Neural cell (in vitro differentiated cells): ENCODE data around the gene LIMS1. TPM values are rescaled to one million over a fixed set of nuclear protein-coding genes. Genes with fewer than 3 reads are reported as not detected.
A peak's percentile ranks its signal among the peaks of the same experiment; 100 is the strongest.

Experiments used
- H2AFZ ChIP-seq: fragments of 200-600, 300-800 bp; sonication (generic), shearing (Covaris generic); 2 replicates; pipeline ENCODE4 v1.6.0; 2014; ENCODE audit warnings: low read depth, mild to moderate bottlenecking, antibody characterized with exemption, low read length, moderate library complexity
- H3F3A ChIP-seq: fragments of 200-600 bp; shearing (Covaris generic); 2 replicates; pipeline ENCODE4 v1.6.1; 2016; ENCODE audit warnings: mild to moderate bottlenecking, moderate library complexity, mixed read lengths, antibody characterized with exemption, low read length; ENCODE audit not compliant: insufficient read depth, poor library complexity, severe bottlenecking
- H3K27ac ChIP-seq: fragments of 200-600, 300-800 bp; sonication (generic), shearing (Covaris generic); 2 replicates; pipeline ENCODE4 v1.5.1; 2014; ENCODE audit warnings: mild to moderate bottlenecking, low read length, moderate library complexity
- H3K27me3 ChIP-seq: fragments of 300-800, 200-600 bp; sonication (generic), shearing (Covaris generic); 2 replicates; pipeline ENCODE4 v1.6.0; 2014; ENCODE audit warnings: mild to moderate bottlenecking, low read depth, low read length, moderate library complexity; ENCODE audit not compliant: insufficient read depth
- H3K36me3 ChIP-seq: fragments of 300-800, 200-600 bp; sonication (generic), shearing (Covaris generic); 2 replicates; pipeline ENCODE4 v1.5.1; 2014; ENCODE audit warnings: mild to moderate bottlenecking, antibody characterized with exemption, low read length, moderate library complexity; ENCODE audit not compliant: insufficient read depth
- H3K4me2 ChIP-seq: fragments of 300-800, 200-600 bp; sonication (generic), shearing (Covaris generic); 2 replicates; pipeline ENCODE4 v1.6.0; 2014; ENCODE audit warnings: mild to moderate bottlenecking, low read length
- H3K4me3 ChIP-seq: fragments of 300-800, 200-600 bp; sonication (generic), shearing (Covaris generic); 2 replicates; pipeline ENCODE4 v1.5.1; 2014; ENCODE audit warnings: mild to moderate bottlenecking, low read length, moderate library complexity
- H3K79me2 ChIP-seq: fragments of 200-600 bp; shearing (Covaris generic); replicated peaks from 2 replicates; pipeline ENCODE4 v1.6.0; 2014; ENCODE audit warnings: mild to moderate bottlenecking, low read length, moderate library complexity; ENCODE audit not compliant: insufficient read depth
- H3K9ac ChIP-seq: fragments of 300-800, 200-600 bp; sonication (generic), shearing (Covaris generic); 2 replicates; pipeline ENCODE4 v1.6.1; 2016; ENCODE audit warnings: mild to moderate bottlenecking, low read length, mixed read lengths
- H3K9me2 ChIP-seq: fragments of 200-600 bp; shearing (Covaris generic); 2 replicates; pipeline ENCODE4 v1.6.1; 2016; ENCODE audit warnings: mild to moderate bottlenecking, low read length, mixed read lengths; ENCODE audit not compliant: insufficient read depth
- H3K9me3 ChIP-seq: fragments of 200-600, 300-800 bp; sonication (generic), shearing (Covaris generic); 2 replicates; pipeline ENCODE4 v1.6.1; 2016; ENCODE audit warnings: mild to moderate bottlenecking, mixed run types, low read length, moderate library complexity, mixed read lengths
- H4K20me1 ChIP-seq: fragments of 200-600 bp; shearing (Covaris generic); 2 replicates; pipeline ENCODE4 v1.6.1; 2016; ENCODE audit warnings: mild to moderate bottlenecking, mixed run types; ENCODE audit not compliant: insufficient read depth
- CTCF ChIP-seq: fragments of 450-650 bp; IDR thresholded peaks from 2 replicates; pipeline ENCODE4 v1.5.1; 2014; ENCODE audit warnings: antibody characterized with exemption, mild to moderate bottlenecking, moderate library complexity; ENCODE audit not compliant: poor library complexity, severe bottlenecking
- EP300 ChIP-seq: fragments of 450-650 bp; conservative IDR thresholded peaks from 2 replicates; pipeline ENCODE4 v1.6.1; 2014; ENCODE audit warnings: antibody characterized with exemption, mild to moderate bottlenecking, moderate library complexity; ENCODE audit not compliant: poor library complexity, severe bottlenecking
- EZH2 ChIP-seq: fragments of 200-600, 300-800 bp; shearing (Covaris generic), sonication (generic); IDR thresholded peaks from 2 replicates; pipeline ENCODE4 v1.6.1; 2014; ENCODE audit warnings: antibody characterized with exemption, low read length, borderline replicate concordance, mild to moderate bottlenecking; ENCODE audit not compliant: insufficient read depth, poor library complexity, severe bottlenecking
- MXI1 ChIP-seq: fragments of 450-650 bp; conservative IDR thresholded peaks from 2 replicates; pipeline ENCODE4 v1.6.1; 2014; ENCODE audit warnings: antibody characterized with exemption, mild to moderate bottlenecking; ENCODE audit not compliant: poor library complexity, severe bottlenecking
- POLR2AphosphoS5 ChIP-seq: IDR thresholded peaks from 2 replicates; pipeline ENCODE4 v1.6.1; 2012
- RAD21 ChIP-seq: fragments of 450-650 bp; conservative IDR thresholded peaks from 2 replicates; pipeline ENCODE4 v1.6.1; 2014; ENCODE audit warnings: antibody characterized with exemption, mild to moderate bottlenecking, moderate library complexity
- REST ChIP-seq: IDR thresholded peaks from 2 replicates; pipeline ENCODE4 v1.6.1; 2012; ENCODE audit warnings: borderline replicate concordance
- SMC3 ChIP-seq: fragments of 450-650 bp; conservative IDR thresholded peaks from 2 replicates; pipeline ENCODE4 v1.6.1; 2014; ENCODE audit warnings: antibody characterized with exemption, mild to moderate bottlenecking, moderate library complexity; ENCODE audit not compliant: poor library complexity
- TAF1 ChIP-seq: IDR thresholded peaks from 2 replicates; pipeline ENCODE4 v1.6.1; 2012; ENCODE audit warnings: low read depth
- polyA minus RNA-seq: library from RNA; depleted of rRNA, polyadenylated mRNA; stranded (reverse); fragments of >200 nt; gene quantifications from 2 replicates; pipeline ENCODE4 v1.2.3, GENCODE V29; 2014
- polyA plus RNA-seq: library from polyadenylated mRNA; depleted of rRNA; stranded (reverse); fragments of >200 nt; gene quantifications from 2 replicates; pipeline ENCODE4 v1.2.3, GENCODE V29; 2014

LIMS1 gene
- 8.2 and 12.3 TPM in 2 replicates for polyA plus RNA-seq
- 17.8 and 20.1 TPM in 2 replicates for polyA minus RNA-seq

- H4K20me1 ChIP-seq, result no peaks in the 10 kb centered on the region
- TF ChIP-seq EZH2 (no peak), TAF1 (no peak), REST (no peak), RAD21 (peak; percentile 12), SMC3 (peak; percentile 28), EP300 (no peak), POLR2AphosphoS5 (no peak), CTCF (no peak), MXI1 (peak; percentile 85)
- peaks cover 22% of the 10 kb centered on the region for H3K79me2 ChIP-seq
- no peaks in the 10 kb centered on the region for H3F3A ChIP-seq
- H3K36me3 ChIP-seq, result no peaks in the 10 kb centered on the region
- peak within 1 kb of the TSS; percentile 77 for H3K9ac ChIP-seq
- peak within 1 kb of the TSS; percentile 39 for H3K27ac ChIP-seq
- no peaks in the 10 kb centered on the region for H3K9me2 ChIP-seq
- H2AFZ ChIP-seq, result peak within 1 kb of the TSS; percentile 91
- H3K4me2 ChIP-seq, result peak within 1 kb of the TSS; percentile 86
- H3K27me3 ChIP-seq, result no peaks in the 10 kb centered on the region
- peak within 1 kb of the TSS; percentile 94 for H3K4me3 ChIP-seq
- no peaks in the 10 kb centered on the region for H3K9me3 ChIP-seq
These were observed at the start of gene LIMS1 for GRCh38 chr2:108533832-108534583. LIMS1 (plus strand) TSS chr2:108534470; CDS start chr2:108534563, 93 bp downstream.

GRCh38 chr2:108485253-108485652 is 49.0 kb upstream of the LIMS1 start:
- no peaks in the 10 kb centered on the region for H3K9me2 ChIP-seq
- no peaks in the 10 kb centered on the region for H3F3A ChIP-seq
- no peak overlapping the region for H3K9ac ChIP-seq
- H3K79me2 ChIP-seq, result peaks cover 4% of the 10 kb centered on the region
- no peaks in the 10 kb centered on the region for H3K27me3 ChIP-seq
- H3K4me3 ChIP-seq, result no peak overlapping the region
- peaks cover 17% of the 10 kb centered on the region for H3K36me3 ChIP-seq
- TF ChIP-seq CTCF (no peak), EP300 (no peak), POLR2AphosphoS5 (no peak), EZH2 (no peak), MXI1 (no peak), RAD21 (no peak)
- no peak overlapping the region for H3K4me2 ChIP-seq
- no peak overlapping the region for H3K27ac ChIP-seq
- H4K20me1 ChIP-seq, result no peaks in the 10 kb centered on the region
- no peaks in the 10 kb centered on the region for H3K9me3 ChIP-seq
- H2AFZ ChIP-seq, result no peak overlapping the region
